Measurements from ENCODE around the gene GRK5.
"Not testable (repeated sequence)": the region's sequence is repeated elsewhere in the genome, so short reads cannot be mapped to it uniquely, and the experiment has no call there.

GRK5 gene

DNA sequence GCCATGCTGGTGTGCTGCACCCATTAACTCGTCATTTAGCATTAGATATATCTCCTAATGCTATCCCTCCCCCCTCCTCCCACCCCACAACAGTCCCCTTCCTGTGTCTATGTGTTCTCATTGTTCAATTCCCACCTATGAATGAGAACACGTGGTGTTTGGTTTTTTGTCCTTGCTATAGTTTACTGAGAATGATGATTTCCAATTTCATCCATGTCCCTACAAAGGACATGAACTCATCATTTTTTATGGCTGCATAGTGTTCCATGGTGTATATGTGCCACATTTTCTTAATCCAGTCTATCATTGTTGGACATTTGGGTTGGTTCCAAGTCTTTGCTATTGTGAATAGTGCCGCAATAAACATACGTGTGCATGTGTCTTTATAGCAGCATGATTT is 68.8 kb downstream of the GRK5 start:
- DNase-seq (ENCODE audit: low read depth): not testable (repeated sequence)

- no peak for DNase-seq (ENCODE audit: low read depth)
These were observed 70.8 kb downstream of the GRK5 start for GRCh38 chr10:119278126-119278709.

GRCh38 chr10:119279441-119279840 is 72.1 kb downstream of the GRK5 start:
- no peak for DNase-seq (ENCODE audit: low read depth)

- DNase-seq (ENCODE audit: low read depth): no peak
These were observed 74.3 kb downstream of the GRK5 start for GRCh38 chr10:119281581-119282071.

- DNase-seq (ENCODE audit: low read depth): no peak
These were observed 75.1 kb downstream of the GRK5 start for GRCh38 chr10:119282446-119282845.

- DNase-seq (ENCODE audit: low read depth): no peak
These were observed 76.0 kb downstream of the GRK5 start for GRCh38 chr10:119283387-119283786.

- no peak for DNase-seq (ENCODE audit: low read depth)
These were observed 76.4 kb downstream of the GRK5 start for GRCh38 chr10:119283818-119284217.

DNA sequence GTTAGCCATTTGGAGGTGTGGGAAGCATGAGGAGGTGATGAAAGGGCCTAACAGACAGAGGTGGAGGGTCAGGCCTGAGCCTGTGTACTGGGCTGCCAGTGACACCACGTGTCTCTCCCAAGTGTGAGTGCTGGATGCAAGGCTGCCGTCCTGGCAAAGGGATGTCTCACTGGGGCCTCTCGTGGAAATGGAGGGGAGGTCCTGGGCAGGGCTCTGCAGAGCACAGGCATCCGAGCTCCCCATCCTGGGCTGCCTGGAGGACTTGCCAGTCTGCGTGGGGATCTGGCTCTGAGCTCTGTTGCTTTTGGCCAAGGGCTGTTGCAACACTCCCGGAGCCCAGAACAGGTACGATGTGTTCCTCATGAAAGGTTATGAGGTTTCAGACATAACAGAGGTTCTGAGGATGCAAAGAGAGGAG is 77.3 kb downstream of the GRK5 start:
- no peak for DNase-seq (ENCODE audit: low read depth)

DNA sequence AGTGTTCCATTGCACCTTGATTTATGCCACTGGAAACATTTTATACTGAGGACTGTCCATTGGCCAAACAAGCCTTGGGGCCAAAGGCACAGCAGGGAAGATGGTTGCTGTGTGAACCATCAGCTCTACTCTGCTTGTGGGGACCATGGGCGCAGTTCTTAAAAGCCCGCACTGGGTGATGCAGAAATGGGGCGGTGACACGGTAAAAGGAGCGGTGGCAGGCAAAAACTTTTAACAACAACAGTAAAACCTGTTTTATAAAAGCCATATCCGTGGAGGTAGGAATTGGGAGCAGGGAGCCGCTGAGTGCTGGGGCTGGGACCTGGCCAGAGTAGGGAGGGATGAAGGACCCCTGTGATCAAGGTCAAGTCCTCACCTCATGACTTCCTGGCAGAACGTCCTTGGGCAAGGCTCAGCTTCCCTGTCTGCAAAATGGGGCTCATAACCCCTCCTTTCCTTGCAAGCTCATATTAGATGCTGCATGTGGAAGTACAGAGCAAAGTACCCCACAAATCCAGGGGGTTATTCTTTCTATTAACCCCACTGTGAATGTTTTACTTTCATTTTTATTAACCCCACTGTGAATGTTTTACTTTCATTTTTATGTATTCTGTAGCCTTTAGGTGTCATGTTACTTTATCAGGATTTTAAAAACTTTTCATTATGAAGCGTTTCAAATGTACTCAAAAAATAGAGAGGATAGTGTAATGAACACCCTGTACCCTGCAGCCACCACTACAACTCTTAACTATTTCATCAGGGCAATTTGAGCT is 78.3 kb downstream of the GRK5 start:
- DNase-seq (ENCODE audit: low read depth): no peak

- no peak for DNase-seq (ENCODE audit: low read depth)
These were observed 79.1 kb downstream of the GRK5 start for GRCh38 chr10:119286516-119286915.

- DNase-seq (ENCODE audit: low read depth): no peak
These were observed 79.7 kb downstream of the GRK5 start for GRCh38 chr10:119286983-119287633.

DNA sequence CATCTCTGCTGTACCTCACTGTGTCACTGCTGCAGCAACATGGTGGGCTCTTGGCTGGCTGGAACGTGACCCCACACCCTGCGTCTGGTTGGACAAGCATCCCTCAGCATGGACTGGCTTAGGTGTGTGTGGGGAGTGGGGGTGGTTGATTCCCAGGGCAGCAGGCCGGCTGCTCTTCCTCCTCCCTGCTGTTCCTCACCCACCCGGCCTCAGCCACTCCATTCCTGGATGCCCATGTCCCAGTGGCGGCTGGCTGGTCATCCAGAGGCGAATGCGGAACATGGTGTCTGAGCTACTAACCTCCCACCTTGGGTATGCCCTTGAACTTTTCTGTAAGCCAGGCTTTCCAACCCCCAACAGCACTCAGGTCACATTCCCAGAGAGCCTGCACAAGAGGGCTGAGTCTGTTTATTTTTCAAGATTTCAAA is 81.2 kb downstream of the GRK5 start:
- DNase-seq (ENCODE audit: low read depth): no peak

- DNase-seq (ENCODE audit: low read depth): no peak
These were observed 82.0 kb downstream of the GRK5 start for GRCh38 chr10:119289227-119289920.

GRCh38 chr10:119290301-119291048 is 83.1 kb downstream of the GRK5 start:
- no peak for DNase-seq (ENCODE audit: low read depth)

DNA sequence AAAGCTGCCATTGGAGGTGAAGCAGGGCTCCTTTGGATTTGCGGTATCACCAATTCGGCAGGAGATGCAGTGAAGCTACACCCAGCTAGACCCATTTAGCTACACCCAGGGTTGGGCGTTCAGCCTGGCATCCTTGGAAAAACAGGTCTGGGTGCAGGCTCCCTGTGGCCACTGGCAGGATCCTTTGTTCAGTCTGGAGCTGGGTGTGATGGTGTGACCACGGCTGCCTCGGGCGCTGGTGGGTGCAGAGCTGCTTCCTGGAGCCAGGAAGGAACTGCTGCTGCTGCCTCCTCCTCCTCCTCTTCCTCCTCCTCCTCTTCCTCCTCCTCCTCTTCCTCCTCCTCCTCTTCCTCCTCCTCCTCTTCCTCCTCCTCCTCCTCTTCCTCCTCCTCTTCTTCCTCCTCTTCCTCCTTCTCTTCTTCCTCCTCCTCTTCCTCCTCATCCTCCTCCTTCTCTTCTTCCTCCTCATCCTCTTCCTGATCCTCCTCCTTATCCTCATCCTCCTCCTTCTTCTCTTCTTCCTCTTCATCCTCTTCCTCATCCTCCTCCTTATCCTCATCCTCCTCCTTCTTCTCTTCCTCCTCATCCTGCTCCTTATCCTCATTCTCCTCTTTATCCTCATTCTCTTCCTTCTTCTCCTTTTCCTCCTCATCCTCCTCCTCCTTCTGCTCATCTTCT is 84.0 kb downstream of the GRK5 start:
- DNase-seq (ENCODE audit: low read depth): no peak

GRCh38 chr10:119292968-119293760 is 85.8 kb downstream of the GRK5 start:
- DNase-seq (ENCODE audit: low read depth): no peak

GRCh38 chr10:119296703-119297102 is 89.3 kb downstream of the GRK5 start:
- DNase-seq (ENCODE audit: low read depth): no peak

GRCh38 chr10:119297207-119297968 is 90.0 kb downstream of the GRK5 start:
- no peak for DNase-seq (ENCODE audit: low read depth)

- no peak for DNase-seq (ENCODE audit: low read depth)
These were observed 91.4 kb downstream of the GRK5 start for GRCh38 chr10:119298810-119299209.

GRCh38 chr10:119299531-119299930 is 92.2 kb downstream of the GRK5 start:
- DNase-seq (ENCODE audit: low read depth): no peak
